GM12878 (cell line): ENCODE data around the gene TDRKH. TPM values are rescaled to one million over a fixed set of nuclear protein-coding genes. Genes with fewer than 3 reads are reported as not detected.

Experiments
- ATAC-seq: fragments of 200-7000 bp; cut with Tn5 transposase; 3 replicates; pipeline ENCODE4 v1.9.1; 2020; ENCODE audit warnings: mild to moderate bottlenecking, moderate library complexity
- BruUV-seq: library from RNA; stranded (reverse); fragments of 400-500 nt; replicated peaks from 2 replicates; lab custom pipeline; 2021; lab: Mats Ljungman, UMichigan
- CTCF ChIA-PET: fragments of 300-600 bp; sonication (Branson Sonifier 250); formaldehyde crosslinking; extraction: SDS; loops from one replicate; lab custom pipeline; 2021; ENCODE audit warnings: inconsistent platforms; lab: Yijun Ruan, JAX
- POLR2A ChIA-PET: fragments of 350-600 bp; formaldehyde crosslinking; extraction: SDS; loops from one replicate; lab custom pipeline; 2021; ENCODE audit warnings: inconsistent platforms; lab: Charles Lee
- RAD21 ChIA-PET: fragments of 300-600 bp; sonication (Branson Sonifier 250); formaldehyde crosslinking; loops from one replicate; lab custom pipeline; 2023; ENCODE audit warnings: antibody characterized with exemption; ENCODE audit not compliant: unreplicated experiment; lab: Charles Lee
- SMC1A ChIA-PET: fragments of 300-600 bp; sonication (Branson Sonifier 250); formaldehyde crosslinking; loops from one replicate; lab custom pipeline; 2023; ENCODE audit not compliant: unreplicated experiment, uncharacterized antibody; lab: Charles Lee
- DNase-seq: peaks from one replicate; pipeline ENCODE4 v3.0.0-alpha.2; 2011; ENCODE audit warnings: low read depth, low spot score
- FAIRE-seq: peaks from 3 replicates; lab custom pipeline; 2011; peaks lifted over from hg19 to GRCh38; lab: Jason Lieb, UNC
- H2AFZ ChIP-seq: 2 replicates; pipeline ENCODE4 v1.6.0; 2011; ENCODE audit warnings: low read depth, low read length, control low read depth; ENCODE audit not compliant: control insufficient read depth
- H3K27ac ChIP-seq: 2 replicates; pipeline ENCODE4 v1.5.1; 2011; ENCODE audit warnings: control low read depth; ENCODE audit not compliant: control insufficient read depth, insufficient read depth
- H3K27me3 ChIP-seq, 2 experiments: replicated peaks in 1 of 2; 2 replicates each; pipeline versions ENCODE4 v1.6.0 to v1.6.1; 2011; ENCODE audit warnings: low read length in 1 of 2; ENCODE audit not compliant: control insufficient read depth in 2 of 2, insufficient read depth in 2 of 2
- H3K36me3 ChIP-seq, 2 experiments: 2 replicates each; pipeline ENCODE4 v1.5.1; 2011; ENCODE audit warnings: low read length in 1 of 2; ENCODE audit not compliant: control insufficient read depth in 2 of 2, insufficient read depth in 2 of 2
- H3K4me1 ChIP-seq: 2 replicates; pipeline ENCODE4 v1.6.1; 2011; ENCODE audit warnings: mild to moderate bottlenecking, low read length, moderate library complexity, mixed read lengths; ENCODE audit not compliant: control insufficient read depth, insufficient read depth
- H3K4me2 ChIP-seq: 2 replicates; pipeline ENCODE4 v1.6.0; 2011; ENCODE audit warnings: control low read depth; ENCODE audit not compliant: control insufficient read depth, insufficient read depth
- H3K4me3 ChIP-seq: fragments of 200-600 bp; sonication (generic); 2 replicates; pipeline ENCODE4 v1.5.1; 2016
- H3K79me2 ChIP-seq: 2 replicates; pipeline ENCODE4 v1.6.0; 2011; ENCODE audit warnings: low read length; ENCODE audit not compliant: control insufficient read depth, insufficient read depth
- H3K9ac ChIP-seq: 2 replicates; pipeline ENCODE4 v1.8.0; 2011; ENCODE audit warnings: low read length, control low read depth, mixed read lengths; ENCODE audit not compliant: control insufficient read depth, insufficient read depth
- H3K9me3 ChIP-seq: replicated peaks from 3 replicates; pipeline ENCODE4 v1.5.1; 2011; ENCODE audit warnings: mild to moderate bottlenecking, low read length; ENCODE audit not compliant: control insufficient read depth, insufficient read depth
- H4K20me1 ChIP-seq: 2 replicates; pipeline ENCODE4 v1.6.0; 2011; ENCODE audit not compliant: control insufficient read depth, insufficient read depth
- BACH1 ChIP-seq: fragments of 450-650 bp; IDR thresholded peaks from 2 replicates; pipeline ENCODE4 v1.6.1; 2017; ENCODE audit warnings: mild to moderate bottlenecking, borderline replicate concordance
- CBFB ChIP-seq: IDR thresholded peaks from 2 replicates; pipeline ENCODE4 v1.6.1; 2016; ENCODE audit warnings: antibody characterized with exemption, low read depth
- FOXK2 ChIP-seq: fragments of 450-650 bp; IDR thresholded peaks from 2 replicates; pipeline ENCODE4 v1.6.1; 2017; ENCODE audit warnings: mild to moderate bottlenecking, moderate library complexity
- GABPA ChIP-seq: IDR thresholded peaks from 2 replicates; pipeline ENCODE4 v1.6.1; 2014; ENCODE audit warnings: antibody characterized with exemption, low read depth, mild to moderate bottlenecking, inconsistent platforms
- KDM1A ChIP-seq: fragments of 200-600 bp; sonication (generic); IDR thresholded peaks from 2 replicates; pipeline ENCODE4 v1.6.1; 2016; ENCODE audit warnings: borderline replicate concordance
- MTA3 ChIP-seq: IDR thresholded peaks from 2 replicates; pipeline ENCODE4 v1.6.1; 2012; ENCODE audit warnings: low read length, inconsistent platforms, borderline replicate concordance
- PAX8 ChIP-seq: fragments of 450-650 bp; IDR thresholded peaks from 2 replicates; pipeline ENCODE4 v1.6.1; 2017; ENCODE audit warnings: mild to moderate bottlenecking, moderate library complexity
- RELA ChIP-seq: fragments of 450-650 bp; IDR thresholded peaks from 2 replicates; pipeline ENCODE4 v1.8.0; 2014; ENCODE audit warnings: borderline replicate concordance; ENCODE audit not compliant: partially characterized antibody
- RFX5 ChIP-seq: IDR thresholded peaks from 2 replicates; pipeline ENCODE4 v1.6.1; 2011; ENCODE audit warnings: low read depth, low read length, improper control_type of control experiment
- SIX5 ChIP-seq: IDR thresholded peaks from 2 replicates; pipeline ENCODE4 v1.6.1; 2011; ENCODE audit warnings: mild to moderate bottlenecking, low read depth, low read length, moderate library complexity; ENCODE audit not compliant: severe bottlenecking
- SPI1 ChIP-seq: IDR thresholded peaks from 2 replicates; pipeline ENCODE4 v1.6.1; 2011; ENCODE audit warnings: low read depth, mild to moderate bottlenecking, low read length, moderate library complexity, borderline replicate concordance; ENCODE audit not compliant: insufficient read depth
- WGBS: methylation state at CpG from one replicate; pipeline ENCODE4 v1.1.6; 2016; ENCODE audit warnings: low lambda C conversion rate; ENCODE audit not compliant: insufficient replicate concordance, insufficient coverage; ENCODE audit errors: missing lambda C conversion rate; 5-methylcytosine and 5-hydroxymethylcytosine counted together
- in situ Hi-C: fragments of 300-500 bp; cut with MboI; formaldehyde crosslinking; loops from 9 replicates; pipeline ENCODE4 v1.14.3; 2018; ENCODE audit warnings: mixed read lengths
- intact Hi-C: fragments of 100-400 bp; cut with micrococcal nuclease; formaldehyde crosslinking; loops from one replicate; pipeline ENCODE4 v1.14.2; 2022; ENCODE audit not compliant: unreplicated experiment
- polyA plus RNA-seq, 11 experiments: library from polyadenylated mRNA; depleted of rRNA in 4 of 11; unstranded in 6 of 11; stranded (reverse) in 5 of 11; fragments of >200 nt; fragmentation: Nextera tagmentation in 4 of 11; fragmentation: Illumina TruSeq in 1 of 11; extraction: Ambion mirVana in 4 of 11; extraction: Trizol in 1 of 11; gene quantifications; 1 replicate in 1 of 11; 2 replicates in 10 of 11; pipeline versions ENCODE4 v1.2.1 to v1.2.3, GENCODE V29; 2011 to 2016; ENCODE audit warnings: inconsistent platforms in 2 of 11, missing spikeins in 2 of 11, low read depth in 1 of 11
- total RNA-seq, 4 experiments: library from RNA; depleted of rRNA in 3 of 4; stranded (reverse); fragments of >200 nt in 3 of 4; fragmentation: Illumina TruSeq in 1 of 4; extraction: Trizol in 1 of 4; gene quantifications; 2 replicates each; pipeline versions ENCODE4 v1.2.1 to v1.2.3, GENCODE V29; 2013 to 2021
- TF ChIP-seq, protein P1 (sequence below): IDR thresholded peaks from 2 replicates; pipeline ENCODE4 v1.6.1; 2011; ENCODE audit warnings: low read depth, mild to moderate bottlenecking, low read length, moderate library complexity, borderline replicate concordance; ENCODE audit errors: extremely low read depth
- TF ChIP-seq, protein P2 (sequence below): IDR thresholded peaks from 2 replicates; pipeline ENCODE4 v1.6.1; 2011; ENCODE audit warnings: mild to moderate bottlenecking, low read depth, low read length, moderate library complexity; ENCODE audit not compliant: insufficient replicate concordance

The TDRKH gene
- total and polyA plus RNA-seq, 10 of the 15 experiments (the other 5 are each of a cell fraction or from before 2014, with no cell fraction given) = 1.3 to 8.4 (median 2.9) TPM

DNA sequence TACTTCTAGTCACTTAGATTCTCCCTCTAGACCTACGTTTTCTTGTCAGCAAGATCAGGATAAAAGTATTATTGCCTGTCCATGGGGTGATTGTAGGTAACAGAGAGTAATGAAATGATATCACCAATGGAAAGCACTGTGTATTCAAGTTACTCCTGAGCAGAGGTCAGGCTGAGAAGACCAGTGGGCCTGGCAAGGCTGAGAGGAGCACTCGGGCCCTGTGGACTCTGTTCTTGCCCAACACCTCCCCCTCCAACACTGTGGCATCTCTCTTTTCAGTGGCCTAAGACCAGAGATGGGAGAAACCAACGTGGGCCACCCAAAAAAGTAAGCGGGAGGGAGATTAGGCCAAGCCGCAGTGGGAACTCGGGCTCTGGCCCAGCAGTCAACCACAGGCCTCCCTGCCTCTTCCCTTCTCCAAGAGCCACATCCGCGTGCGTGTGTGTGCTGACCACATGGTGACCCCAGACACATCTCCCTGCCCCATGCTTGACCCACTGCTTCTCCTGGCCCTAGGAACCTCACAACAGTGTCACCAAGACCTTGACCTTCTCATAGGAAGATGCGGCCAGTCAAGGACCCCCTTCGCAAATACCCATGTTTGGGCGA is 29.0 kb upstream of the TDRKH start:
- POLR2A ChIA-PET = interaction anchor here (1.2 kb wide), 1 partner anchor 8 kb away, joined by 3 read pairs; no protein-coding TSS in a partner anchor

More for the DNA sequence above, 29.0 kb upstream of the TDRKH start:
- intact Hi-C loops = no loop called here
- Histone ChIP-seq H4K20me1 (no peaks in the 10 kb centered on the region), H2AFZ (no peak overlapping the region), H3K4me2 (no peak overlapping the region), H3K9me3 (no peaks in the 10 kb centered on the region), H3K79me2 (no peaks in the 10 kb centered on the region), H3K36me3 (no peaks in the 10 kb centered on the region), H3K9ac (no peak overlapping the region), H3K4me3 (no peak overlapping the region), H3K27me3 (peaks cover 0 to 1% of the 10 kb centered on the region in 2 experiments; a peak in 2 of 4 replicates), H3K4me1 (peaks cover 5% of the 10 kb centered on the region), H3K27ac (no peak overlapping the region)
- ChIA-PET CTCF (no interaction called here), SMC1A (interaction anchor here (1.0 kb wide), 1 partner anchor 13 kb away, joined by 3 read pairs; no protein-coding TSS in a partner anchor), RAD21 (no interaction called here)
- ATAC-seq (no peak), FAIRE-seq (no peak), DNase-seq (no peak)
- TF ChIP-seq, protein P1, sequence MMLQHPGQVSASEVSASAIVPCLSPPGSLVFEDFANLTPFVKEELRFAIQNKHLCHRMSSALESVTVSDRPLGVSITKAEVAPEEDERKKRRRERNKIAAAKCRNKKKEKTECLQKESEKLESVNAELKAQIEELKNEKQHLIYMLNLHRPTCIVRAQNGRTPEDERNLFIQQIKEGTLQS = no peak
- TF ChIP-seq MTA3 = no peak
- no peak for TF ChIP-seq FOXK2
- TF ChIP-seq CBFB = no peak
- TF ChIP-seq PAX8 = no peak
- no peak for TF ChIP-seq SIX5
- no peak for TF ChIP-seq GABPA
- no peak for TF ChIP-seq RFX5
- no peak for TF ChIP-seq BACH1
- TF ChIP-seq SPI1 = no peak
- TF ChIP-seq RELA = no peak
- TF ChIP-seq, protein P2, sequence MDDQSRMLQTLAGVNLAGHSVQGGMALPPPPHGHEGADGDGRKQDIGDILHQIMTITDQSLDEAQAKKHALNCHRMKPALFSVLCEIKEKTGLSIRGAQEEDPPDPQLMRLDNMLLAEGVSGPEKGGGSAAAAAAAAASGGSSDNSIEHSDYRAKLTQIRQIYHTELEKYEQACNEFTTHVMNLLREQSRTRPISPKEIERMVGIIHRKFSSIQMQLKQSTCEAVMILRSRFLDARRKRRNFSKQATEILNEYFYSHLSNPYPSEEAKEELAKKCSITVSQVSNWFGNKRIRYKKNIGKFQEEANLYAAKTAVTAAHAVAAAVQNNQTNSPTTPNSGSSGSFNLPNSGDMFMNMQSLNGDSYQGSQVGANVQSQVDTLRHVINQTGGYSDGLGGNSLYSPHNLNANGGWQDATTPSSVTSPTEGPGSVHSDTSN = no peak
- TF ChIP-seq KDM1A = no peak
- 47% methylated on average over 12 of the region's 12 CpGs for WGBS
- in situ Hi-C loops = no loop called here
- no TSS peak for BruUV-seq
